ENCODE results near the gene STK32B. TPM values are rescaled to one million over a fixed set of nuclear protein-coding genes. Genes with fewer than 3 reads are reported as not detected.

Gene STK32B
- total and polyA plus RNA-seq, 2 donors (not counting 1 experiment from before 2014, with no cell fraction given) = 0.22 to 0.30 TPM

DNA sequence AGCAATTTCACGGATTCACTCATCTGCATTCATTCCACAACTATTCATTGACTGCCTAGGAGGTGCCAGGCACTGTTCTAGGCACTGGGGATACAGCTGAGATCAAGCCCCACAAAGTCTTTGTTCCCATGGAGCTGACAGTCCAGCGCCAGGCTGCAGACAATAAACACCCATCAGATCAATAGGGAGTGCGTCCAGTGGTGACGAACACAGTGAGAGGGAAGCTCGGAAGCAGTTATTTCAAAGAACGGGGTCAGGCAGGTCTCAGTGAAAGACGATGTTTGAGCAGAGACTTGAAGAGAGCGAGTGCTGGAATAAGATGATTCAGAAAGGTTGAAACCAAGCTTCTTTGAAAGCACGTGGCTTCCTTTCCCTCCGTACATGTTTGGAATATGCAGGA, 489.9 kb downstream of the STK32B start:
- no peaks in the 10 kb centered on the region for H3K9me3 Mint-ChIP-seq (ENCODE audit: insufficient read depth)
- Histone ChIP-seq H3K27ac (ENCODE audit: low read length in 2 of 2) (no peak overlapping the region), H3K27me3 (replicated peaks in 1 of 4; ENCODE audit: control extremely low read depth in 1 of 4, control insufficient read depth in 3 of 4, insufficient read depth in 4 of 4, low read length in 3 of 4) (no peaks in the 10 kb centered on the region), H3K4me1 (ENCODE audit: control insufficient read depth in 2 of 2, insufficient read depth in 2 of 2, low read length in 2 of 2) (no peaks in the 10 kb centered on the region), H3K79me2 (ENCODE audit: control insufficient read depth, insufficient read depth, low read length) (no peaks in the 10 kb centered on the region), H2AFZ (ENCODE audit: insufficient read depth, low read depth, low read length, poor library complexity, severe bottlenecking) (no peak overlapping the region), H3K9me3 (ENCODE audit: control extremely low read depth in 1 of 3, control insufficient read depth in 2 of 3, insufficient read depth in 1 of 3, low read length in 2 of 3) (peaks cover 0 to 3% (median 0%) of the 10 kb centered on the region in 3 donors), H3K36me3 (replicated peaks in 1 of 2; ENCODE audit: control extremely low read depth in 1 of 2, control insufficient read depth in 1 of 2, extremely low read depth in 1 of 2, insufficient read depth in 2 of 2, low read length in 1 of 2) (no peaks in the 10 kb centered on the region), H3K4me2 (replicated peaks; ENCODE audit: low read depth, low read length, poor library complexity, severe bottlenecking) (no peak overlapping the region), H3K4me3 (ENCODE audit: control extremely low read depth in 1 of 5, extremely low read depth in 1 of 5, insufficient read depth in 1 of 5, low read depth in 2 of 5, low read length in 4 of 5) (no peak overlapping the region), H3K9ac (ENCODE audit: low read length) (no peak overlapping the region), H4K20me1 (ENCODE audit: control insufficient read depth, insufficient read depth, low read length, poor library complexity, severe bottlenecking) (no peaks in the 10 kb centered on the region)
- intact Hi-C loops (cut with micrococcal nuclease) = no loop called here
- H3K27me3 Mint-ChIP-seq = no peaks in the 10 kb centered on the region
- H3K27ac Mint-ChIP-seq = no peak overlapping the region
- WGBS (ENCODE audit: insufficient coverage) = 89% methylated on average over 7 of the region's 10 CpGs
- ChIA-PET CTCF (no interaction called here), POLR2A (no interaction called here)
- DNase-seq = no peak
- no peak overlapping the region for H3K4me3 Mint-ChIP-seq
- H3K4me1 Mint-ChIP-seq = no peaks in the 10 kb centered on the region
- no peak for TF ChIP-seq EZH2 (IDR thresholded peaks at IDR 0.05; ENCODE audit: borderline replicate concordance, insufficient read depth, low read depth, low read length, poor library complexity, severe bottlenecking)
- TF ChIP-seq, protein P1, sequence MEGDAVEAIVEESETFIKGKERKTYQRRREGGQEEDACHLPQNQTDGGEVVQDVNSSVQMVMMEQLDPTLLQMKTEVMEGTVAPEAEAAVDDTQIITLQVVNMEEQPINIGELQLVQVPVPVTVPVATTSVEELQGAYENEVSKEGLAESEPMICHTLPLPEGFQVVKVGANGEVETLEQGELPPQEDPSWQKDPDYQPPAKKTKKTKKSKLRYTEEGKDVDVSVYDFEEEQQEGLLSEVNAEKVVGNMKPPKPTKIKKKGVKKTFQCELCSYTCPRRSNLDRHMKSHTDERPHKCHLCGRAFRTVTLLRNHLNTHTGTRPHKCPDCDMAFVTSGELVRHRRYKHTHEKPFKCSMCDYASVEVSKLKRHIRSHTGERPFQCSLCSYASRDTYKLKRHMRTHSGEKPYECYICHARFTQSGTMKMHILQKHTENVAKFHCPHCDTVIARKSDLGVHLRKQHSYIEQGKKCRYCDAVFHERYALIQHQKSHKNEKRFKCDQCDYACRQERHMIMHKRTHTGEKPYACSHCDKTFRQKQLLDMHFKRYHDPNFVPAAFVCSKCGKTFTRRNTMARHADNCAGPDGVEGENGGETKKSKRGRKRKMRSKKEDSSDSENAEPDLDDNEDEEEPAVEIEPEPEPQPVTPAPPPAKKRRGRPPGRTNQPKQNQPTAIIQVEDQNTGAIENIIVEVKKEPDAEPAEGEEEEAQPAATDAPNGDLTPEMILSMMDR (IDR thresholded peaks at IDR 0.05) = no peak
- no peak for ATAC-seq (ENCODE audit: low read depth)

DNA sequence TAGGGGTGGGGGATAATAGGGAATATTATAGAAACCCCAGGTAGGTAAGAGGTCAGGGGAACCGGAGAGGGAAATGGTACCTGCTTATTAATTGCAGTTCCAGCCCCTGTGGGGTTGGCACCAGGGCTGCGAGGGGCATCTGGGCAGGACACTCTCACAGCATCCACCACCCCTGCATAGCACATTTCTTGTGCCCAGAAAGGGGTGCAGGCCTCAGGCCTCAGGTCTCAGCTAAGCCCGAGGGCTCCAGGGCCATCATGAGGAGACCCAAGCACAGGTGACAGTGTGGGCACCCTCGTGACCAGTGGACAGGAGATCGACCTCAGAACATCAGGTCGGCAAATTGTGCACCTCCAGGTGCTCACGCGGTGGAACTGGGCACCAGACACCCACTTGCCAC, 492.4 kb downstream of the STK32B start:
- Mint-ChIP-seq H3K9me3 (ENCODE audit: insufficient read depth) (no peaks in the 10 kb centered on the region), H3K27me3 (no peaks in the 10 kb centered on the region), H3K4me1 (no peaks in the 10 kb centered on the region), H3K27ac (no peak overlapping the region), H3K4me3 (no peak overlapping the region)
- TF ChIP-seq, protein P1 (IDR thresholded peaks at IDR 0.05) = no peak
- TF ChIP-seq EZH2 (IDR thresholded peaks at IDR 0.05; ENCODE audit: borderline replicate concordance, insufficient read depth, low read depth, low read length, poor library complexity, severe bottlenecking) = no peak
- POLR2A ChIA-PET = no interaction called here
- Histone ChIP-seq H3K27me3 (replicated peaks in 1 of 4; ENCODE audit: control extremely low read depth in 1 of 4, control insufficient read depth in 3 of 4, insufficient read depth in 4 of 4, low read length in 3 of 4) (no peaks in the 10 kb centered on the region), H2AFZ (ENCODE audit: insufficient read depth, low read depth, low read length, poor library complexity, severe bottlenecking) (no peak overlapping the region), H3K4me3 (ENCODE audit: control extremely low read depth in 1 of 5, extremely low read depth in 1 of 5, insufficient read depth in 1 of 5, low read depth in 2 of 5, low read length in 4 of 5) (no peak overlapping the region), H3K4me2 (replicated peaks; ENCODE audit: low read depth, low read length, poor library complexity, severe bottlenecking) (no peak overlapping the region), H3K79me2 (ENCODE audit: control insufficient read depth, insufficient read depth, low read length) (no peaks in the 10 kb centered on the region), H3K27ac (ENCODE audit: low read length in 2 of 2) (no peak overlapping the region), H3K4me1 (ENCODE audit: control insufficient read depth in 2 of 2, insufficient read depth in 2 of 2, low read length in 2 of 2) (no peaks in the 10 kb centered on the region), H3K9ac (ENCODE audit: low read length) (no peak overlapping the region), H4K20me1 (ENCODE audit: control insufficient read depth, insufficient read depth, low read length, poor library complexity, severe bottlenecking) (no peaks in the 10 kb centered on the region), H3K36me3 (replicated peaks in 1 of 2; ENCODE audit: control extremely low read depth in 1 of 2, control insufficient read depth in 1 of 2, extremely low read depth in 1 of 2, insufficient read depth in 2 of 2, low read length in 1 of 2) (no peaks in the 10 kb centered on the region), H3K9me3 (ENCODE audit: control extremely low read depth in 1 of 3, control insufficient read depth in 2 of 3, insufficient read depth in 1 of 3, low read length in 2 of 3) (peaks cover 0 to 19% (median 0%) of the 10 kb centered on the region in 3 donors)
- ATAC-seq (ENCODE audit: low read depth) (no peak), DNase-seq (no peak)
- CTCF ChIA-PET = no interaction called here
- intact Hi-C loops (cut with micrococcal nuclease) = no loop called here
- WGBS (ENCODE audit: insufficient coverage) = 85% methylated on average over 4 of the region's 8 CpGs
